OCI-LY1 (cell line): Measurements from ENCODE around the gene STXBP6.

Experiments
- EZH2 ChIP-seq: fragments of 200-600 bp; sonication (generic), shearing (Covaris generic); IDR thresholded peaks from 2 replicates; pipeline ENCODE4 v1.8.0; 2017; ENCODE audit warnings: borderline replicate concordance, mixed run types, mild to moderate bottlenecking, antibody characterized with exemption, low read length, moderate library complexity, mixed read lengths
- TF ChIP-seq, protein P1 (sequence below): fragments of 200-600 bp; sonication (generic), shearing (Covaris generic); IDR thresholded peaks from 2 replicates; pipeline ENCODE4 v1.5.1; 2017; ENCODE audit warnings: mild to moderate bottlenecking, antibody characterized with exemption, low read length, moderate library complexity, mixed read lengths

DNA sequence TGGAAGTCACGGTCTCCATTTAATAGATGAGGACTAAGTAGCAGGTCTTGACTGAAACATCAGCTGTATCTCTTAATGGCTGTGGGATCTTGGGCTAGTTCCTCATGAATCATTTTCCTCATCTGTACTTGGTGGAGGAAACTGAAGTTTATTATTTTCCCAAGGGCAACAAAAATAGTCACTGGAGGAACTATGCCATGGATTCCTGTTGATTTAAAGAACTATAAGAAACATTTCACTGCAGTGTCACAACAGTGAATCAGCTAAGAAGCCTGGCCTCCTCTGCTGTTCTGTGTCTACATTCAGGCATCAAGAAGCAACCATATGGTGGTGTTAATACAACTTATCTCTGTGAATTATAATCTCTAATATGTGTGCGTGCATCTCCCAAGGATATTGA is 200.5 kb downstream of the STXBP6 start:
- TF ChIP-seq, protein P1, sequence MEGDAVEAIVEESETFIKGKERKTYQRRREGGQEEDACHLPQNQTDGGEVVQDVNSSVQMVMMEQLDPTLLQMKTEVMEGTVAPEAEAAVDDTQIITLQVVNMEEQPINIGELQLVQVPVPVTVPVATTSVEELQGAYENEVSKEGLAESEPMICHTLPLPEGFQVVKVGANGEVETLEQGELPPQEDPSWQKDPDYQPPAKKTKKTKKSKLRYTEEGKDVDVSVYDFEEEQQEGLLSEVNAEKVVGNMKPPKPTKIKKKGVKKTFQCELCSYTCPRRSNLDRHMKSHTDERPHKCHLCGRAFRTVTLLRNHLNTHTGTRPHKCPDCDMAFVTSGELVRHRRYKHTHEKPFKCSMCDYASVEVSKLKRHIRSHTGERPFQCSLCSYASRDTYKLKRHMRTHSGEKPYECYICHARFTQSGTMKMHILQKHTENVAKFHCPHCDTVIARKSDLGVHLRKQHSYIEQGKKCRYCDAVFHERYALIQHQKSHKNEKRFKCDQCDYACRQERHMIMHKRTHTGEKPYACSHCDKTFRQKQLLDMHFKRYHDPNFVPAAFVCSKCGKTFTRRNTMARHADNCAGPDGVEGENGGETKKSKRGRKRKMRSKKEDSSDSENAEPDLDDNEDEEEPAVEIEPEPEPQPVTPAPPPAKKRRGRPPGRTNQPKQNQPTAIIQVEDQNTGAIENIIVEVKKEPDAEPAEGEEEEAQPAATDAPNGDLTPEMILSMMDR, result no peak
- no peak for TF ChIP-seq EZH2
